MCF 10A (cell line): ENCODE results near the gene KLK6. TPM values are rescaled to one million over a fixed set of nuclear protein-coding genes. Genes with fewer than 3 reads are reported as not detected.

Experiments used
- BruUV-seq: library from RNA; stranded (reverse); fragments of 400-500 nt; replicated peaks from 2 replicates; lab custom pipeline; 2021; lab: Mats Ljungman, UMichigan
- CTCF ChIA-PET: fragments of 300-600 bp; sonication (Branson Sonifier 250); formaldehyde crosslinking; extraction: SDS; loops from one replicate; lab custom pipeline; 2021; ENCODE audit warnings: antibody characterized with exemption, inconsistent platforms; lab: Yijun Ruan, JAX
- POLR2A ChIA-PET: fragments of 300-600, 350-650 bp; sonication (Branson Sonifier 250); formaldehyde crosslinking; extraction: SDS; loops from one replicate; lab custom pipeline; 2020; ENCODE audit warnings: antibody characterized with exemption, inconsistent platforms; lab: Yijun Ruan, JAX
- DNase-seq: peaks from one replicate; pipeline ENCODE4 v3.0.0-alpha.2; 2018; ENCODE audit not compliant: unreplicated experiment
- H3K27ac Mint-ChIP-seq: one replicate; pipeline ENCODE4 v1.8.0; 2022; ENCODE audit warnings: mild to moderate bottlenecking, low read depth, mixed read lengths; ENCODE audit not compliant: unreplicated experiment
- H3K27me3 Mint-ChIP-seq: one replicate; pipeline ENCODE4 v1.8.0; 2022; ENCODE audit warnings: mixed read lengths; ENCODE audit not compliant: insufficient read depth, unreplicated experiment
- H3K36me3 Mint-ChIP-seq: one replicate; pipeline ENCODE4 v1.8.0; 2022; ENCODE audit warnings: mild to moderate bottlenecking, moderate library complexity, mixed read lengths; ENCODE audit not compliant: insufficient read depth, unreplicated experiment
- H3K4me1 Mint-ChIP-seq: one replicate; pipeline ENCODE4 v1.8.0; 2022; ENCODE audit warnings: mixed read lengths; ENCODE audit not compliant: insufficient read depth, unreplicated experiment
- H3K4me3 Mint-ChIP-seq: one replicate; pipeline ENCODE4 v1.8.0; 2022; ENCODE audit warnings: mild to moderate bottlenecking, moderate library complexity, mixed read lengths; ENCODE audit not compliant: unreplicated experiment
- H3K9me3 Mint-ChIP-seq: one replicate; pipeline ENCODE4 v1.8.0; 2022; ENCODE audit warnings: mixed read lengths; ENCODE audit not compliant: unreplicated experiment
- intact Hi-C: fragments of 100-400 bp; cut with micrococcal nuclease; formaldehyde crosslinking; loops from 2 replicates; pipeline ENCODE4 v1.14.1; 2022
- total RNA-seq: library from RNA; stranded (reverse); gene quantifications from 2 replicates; pipeline ENCODE4 v1.2.3, GENCODE V29; 2022
- TF ChIP-seq, protein P1 (sequence below): fragments of 200-600 bp; IDR thresholded peaks from one replicate; pipeline ENCODE4 v1.8.0; 2022; ENCODE audit warnings: antibody characterized with exemption, mild to moderate bottlenecking; ENCODE audit not compliant: unreplicated experiment

Gene KLK6
- total RNA-seq, 1 experiment from 2014 or later: not detected

DNA sequence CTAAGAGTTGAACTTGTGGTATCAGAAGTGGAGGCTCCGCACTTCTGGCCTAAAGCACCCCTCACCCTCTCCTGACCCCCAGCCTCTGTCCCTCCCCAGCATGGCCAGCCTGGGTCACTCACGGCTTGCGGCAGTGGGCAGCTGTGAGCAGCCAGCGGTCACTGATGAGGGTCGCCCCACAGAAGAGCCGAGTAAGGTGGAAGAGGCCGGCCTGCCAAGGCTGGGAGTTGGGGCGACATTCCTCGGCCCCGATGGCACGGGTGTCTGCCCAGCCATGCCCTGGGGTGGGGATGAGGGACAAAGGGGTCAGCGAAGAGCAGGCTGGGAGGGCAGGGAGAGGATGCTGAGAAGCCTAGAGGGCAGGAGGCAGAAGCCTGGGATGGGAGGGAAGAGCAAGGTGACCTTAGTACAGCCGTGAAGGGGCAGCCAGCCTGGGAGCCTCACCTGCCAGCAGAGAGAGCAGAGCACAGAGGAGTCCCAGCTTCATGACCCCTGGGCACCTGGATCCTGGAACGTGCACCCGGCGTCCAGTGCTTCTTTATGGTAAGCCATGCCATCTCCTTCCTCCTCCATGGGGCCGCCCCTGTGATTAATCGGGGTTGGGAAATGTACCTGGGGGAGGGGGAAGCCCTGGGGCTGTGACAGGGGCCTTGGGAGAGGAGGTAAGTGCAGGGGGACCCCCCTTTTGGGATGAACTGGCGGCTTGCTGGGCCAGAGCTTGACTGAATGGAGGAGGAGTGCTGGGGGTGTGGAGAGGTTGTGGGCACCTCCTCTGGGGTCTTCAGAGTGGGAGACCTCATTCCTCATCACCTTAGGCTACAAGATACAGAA lies 39.9 kb upstream of the KLK6 start:
- H3K4me1 Mint-ChIP-seq: peaks cover 7% of the 10 kb centered on the region
- TF ChIP-seq, protein P1, sequence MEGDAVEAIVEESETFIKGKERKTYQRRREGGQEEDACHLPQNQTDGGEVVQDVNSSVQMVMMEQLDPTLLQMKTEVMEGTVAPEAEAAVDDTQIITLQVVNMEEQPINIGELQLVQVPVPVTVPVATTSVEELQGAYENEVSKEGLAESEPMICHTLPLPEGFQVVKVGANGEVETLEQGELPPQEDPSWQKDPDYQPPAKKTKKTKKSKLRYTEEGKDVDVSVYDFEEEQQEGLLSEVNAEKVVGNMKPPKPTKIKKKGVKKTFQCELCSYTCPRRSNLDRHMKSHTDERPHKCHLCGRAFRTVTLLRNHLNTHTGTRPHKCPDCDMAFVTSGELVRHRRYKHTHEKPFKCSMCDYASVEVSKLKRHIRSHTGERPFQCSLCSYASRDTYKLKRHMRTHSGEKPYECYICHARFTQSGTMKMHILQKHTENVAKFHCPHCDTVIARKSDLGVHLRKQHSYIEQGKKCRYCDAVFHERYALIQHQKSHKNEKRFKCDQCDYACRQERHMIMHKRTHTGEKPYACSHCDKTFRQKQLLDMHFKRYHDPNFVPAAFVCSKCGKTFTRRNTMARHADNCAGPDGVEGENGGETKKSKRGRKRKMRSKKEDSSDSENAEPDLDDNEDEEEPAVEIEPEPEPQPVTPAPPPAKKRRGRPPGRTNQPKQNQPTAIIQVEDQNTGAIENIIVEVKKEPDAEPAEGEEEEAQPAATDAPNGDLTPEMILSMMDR: no peak
- no TSS peak for BruUV-seq
- ChIA-PET CTCF (no interaction called here), POLR2A (no interaction called here)
- H3K27ac Mint-ChIP-seq: no peak overlapping the region
- intact Hi-C loops: no loop called here
- no peaks in the 10 kb centered on the region for H3K36me3 Mint-ChIP-seq
- no peak overlapping the region for H3K4me3 Mint-ChIP-seq
- H3K9me3 Mint-ChIP-seq: no peaks in the 10 kb centered on the region
- DNase-seq: no peak
- no peaks in the 10 kb centered on the region for H3K27me3 Mint-ChIP-seq

DNA sequence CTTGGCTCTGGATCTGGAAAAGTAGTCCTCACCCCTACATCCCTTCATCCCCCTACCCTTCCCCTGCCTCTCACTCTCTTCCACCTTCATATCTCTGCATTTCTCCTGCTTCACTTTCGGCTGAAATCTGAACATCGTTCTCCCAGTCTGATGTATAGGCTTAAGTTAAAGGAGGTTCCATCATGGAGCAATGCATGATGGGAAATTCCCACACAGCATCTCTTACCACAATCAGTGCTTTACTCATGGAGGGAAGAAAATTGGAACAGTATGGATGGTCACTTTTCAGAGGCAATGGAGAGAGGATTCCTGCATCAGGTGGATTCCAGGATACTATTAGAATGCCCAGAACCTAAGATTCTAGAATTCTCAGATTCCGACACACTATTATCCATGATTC lies 38.1 kb upstream of the KLK6 start:
- Mint-ChIP-seq H3K27ac (no peak overlapping the region), H3K4me3 (no peak overlapping the region), H3K27me3 (no peaks in the 10 kb centered on the region), H3K4me1 (peaks cover 7% of the 10 kb centered on the region), H3K9me3 (no peaks in the 10 kb centered on the region), H3K36me3 (no peaks in the 10 kb centered on the region)
- CTCF ChIA-PET: no interaction called here
- POLR2A ChIA-PET: no interaction called here
- no TSS peak for BruUV-seq
- no peak for DNase-seq
- TF ChIP-seq, protein P1: no peak
- intact Hi-C loops: no loop called here

DNA sequence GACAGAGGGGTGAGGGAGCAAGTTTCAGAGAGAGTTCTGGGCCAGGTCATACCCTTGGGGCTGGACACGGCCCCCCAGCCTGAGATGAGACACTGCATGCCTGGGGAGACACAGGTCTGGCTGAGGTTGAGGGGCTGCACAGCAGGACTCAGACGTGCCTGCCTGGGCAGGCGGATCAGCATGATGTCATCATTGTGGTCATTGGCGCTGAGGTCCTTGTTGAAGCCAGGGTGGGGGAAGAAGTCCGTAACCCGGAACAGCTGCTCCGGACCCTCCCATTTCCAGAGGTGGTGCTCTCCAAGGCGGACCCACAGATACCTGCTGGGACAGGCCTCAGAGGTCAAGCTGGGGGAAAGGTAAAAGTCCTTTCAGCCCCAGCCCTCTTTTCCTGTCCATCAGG lies 37.0 kb upstream of the KLK6 start:
- intact Hi-C loops: no loop called here
- CTCF ChIA-PET: interaction anchor here (0.6 to 0.8 kb wide), 2 partner anchors 11 to 88 kb away, joined by 3 to 4 read pairs; no protein-coding TSS in a partner anchor
- no peak for DNase-seq

DNA sequence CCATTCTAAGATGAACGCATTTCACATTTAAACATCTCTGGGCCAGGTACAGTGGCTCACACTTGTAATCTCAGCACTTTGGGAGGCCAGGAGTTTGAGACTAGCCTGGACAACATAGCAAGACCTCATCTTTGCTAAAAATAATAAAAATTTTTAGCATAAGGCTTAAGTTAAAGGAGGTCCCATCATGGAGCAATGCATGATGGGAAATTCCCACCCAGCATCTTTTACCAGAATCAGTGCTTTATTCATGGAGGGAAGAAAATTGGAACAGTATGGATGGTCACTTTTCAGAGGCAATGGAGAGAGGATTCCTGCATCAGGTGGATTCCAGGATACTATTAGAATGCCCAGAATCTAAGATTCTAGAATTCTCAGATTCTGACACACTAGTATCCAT lies 35.9 kb upstream of the KLK6 start:
- no peak overlapping the region for H3K27ac Mint-ChIP-seq
- peaks cover 1% of the 10 kb centered on the region for H3K4me1 Mint-ChIP-seq
- TF ChIP-seq, protein P1: no peak
- no peaks in the 10 kb centered on the region for H3K9me3 Mint-ChIP-seq
- no peak for DNase-seq
- H3K4me3 Mint-ChIP-seq: no peak overlapping the region
- POLR2A ChIA-PET: no interaction called here
- intact Hi-C loops: no loop called here
- no TSS peak for BruUV-seq
- CTCF ChIA-PET: no interaction called here
- H3K27me3 Mint-ChIP-seq: no peaks in the 10 kb centered on the region
- H3K36me3 Mint-ChIP-seq: peaks cover 6% of the 10 kb centered on the region

More for the DNA sequence above, 37.0 kb upstream of the KLK6 start:
- TF ChIP-seq, protein P1: no peak
- Mint-ChIP-seq H3K9me3 (no peaks in the 10 kb centered on the region), H3K4me1 (peaks cover 7% of the 10 kb centered on the region), H3K4me3 (no peak overlapping the region), H3K27me3 (no peaks in the 10 kb centered on the region), H3K36me3 (peaks cover 6% of the 10 kb centered on the region), H3K27ac (no peak overlapping the region)
- no TSS peak for BruUV-seq
- POLR2A ChIA-PET: no interaction called here
